Sigmoid colon (tissue), 7 donors: ENCODE measurements around the gene EFCAB8. TPM values are rescaled to one million over a fixed set of nuclear protein-coding genes. Genes with fewer than 3 reads are reported as not detected.

ENCODE experiments used
- DNase-seq: peaks from one replicate; pipeline ENCODE4 v3.0.0-alpha.2; 2019
- H3K27ac ChIP-seq, 4 donors: fragments of 200-600 bp; sonication (generic); one replicate each; pipeline ENCODE4 v1.5.1; 2016 to 2019; ENCODE audit warnings: mild to moderate bottlenecking in 1 of 4
- H3K27me3 ChIP-seq, 3 donors: fragments of 200-600 bp; sonication (generic); one replicate each; pipeline ENCODE4 v1.5.1; 2019; ENCODE audit warnings: mild to moderate bottlenecking in 1 of 3
- H3K36me3 ChIP-seq, 4 donors: fragments of 200-600 bp; sonication (generic); one replicate each; pipeline ENCODE4 v1.5.1; 2016 to 2019
- H3K4me1 ChIP-seq, 4 donors: fragments of 200-600 bp; sonication (generic); one replicate each; pipeline ENCODE4 v1.5.1; 2017 to 2019
- H3K4me3 ChIP-seq, 4 donors: fragments of 200-600 bp; sonication (generic); one replicate each; pipeline ENCODE4 v1.5.1; 2017 to 2019; ENCODE audit warnings: mild to moderate bottlenecking in 2 of 4, moderate library complexity in 1 of 4
- H3K9me3 ChIP-seq, 4 donors: fragments of 200-600 bp in 3 of 4; sonication (generic) in 3 of 4; one replicate each; pipeline versions ENCODE4 v1.5.1 to v1.6.1; 2013 to 2019
- EP300 ChIP-seq, 4 donors: sonication (generic); formaldehyde crosslinking; IDR thresholded peaks; one replicate each; pipeline ENCODE4 v1.6.1; 2017; ENCODE audit warnings: antibody characterized with exemption in 4 of 4
- POLR2A ChIP-seq, 2 donors: fragments of 450-650 bp; IDR thresholded peaks; one replicate each; pipeline ENCODE4 v1.6.1; 2016; ENCODE audit warnings: antibody characterized with exemption in 2 of 2, mild to moderate bottlenecking in 2 of 2, moderate library complexity in 2 of 2
- POLR2AphosphoS5 ChIP-seq, 4 donors: sonication (generic); formaldehyde crosslinking; IDR thresholded peaks; one replicate each; pipeline ENCODE4 v1.6.1; 2017; ENCODE audit warnings: antibody characterized with exemption in 4 of 4
- WGBS, 2 donors: extraction: QIAGEN DNeasy Blood & Tissue Kit; methylation state at CpG; one replicate each; pipeline ENCODE4 v1.1.7; 2013; 5-methylcytosine and 5-hydroxymethylcytosine counted together
- intact Hi-C: fragments of 100-400 bp; cut with DNase I; formaldehyde crosslinking; loops from one replicate; pipeline ENCODE4 v1.15.1; 2023
- polyA plus RNA-seq, 3 donors: library from polyadenylated mRNA; stranded (reverse); fragments of 200-250 nt; gene quantifications; one replicate each; pipeline ENCODE4 v1.2.3, GENCODE V29; 2013
- total RNA-seq, 4 donors: library from RNA; depleted of rRNA; stranded (reverse); fragments of >200 nt; gene quantifications; one replicate each; pipeline ENCODE4 v1.1.0, GENCODE V29; 2016
- TF ChIP-seq, protein P1 (sequence below), 4 experiments: fragments of 450-650 bp in 3 of 4; fragments of 200-600 bp in 1 of 4; IDR thresholded peaks; one replicate each; pipeline ENCODE4 v1.5.1; 2016 to 2019; ENCODE audit warnings: antibody characterized with exemption in 4 of 4, mild to moderate bottlenecking in 3 of 4, moderate library complexity in 2 of 4
- donor health status: healthy with polysubstance abuse.
- donor health status: Bipolar disorder and iron deficiency.
- donor health status: healthy.

EFCAB8 gene
- total and polyA plus RNA-seq, 7 donors: 0.06 to 0.83 (median 0.60) TPM; not detected in 3

DNA sequence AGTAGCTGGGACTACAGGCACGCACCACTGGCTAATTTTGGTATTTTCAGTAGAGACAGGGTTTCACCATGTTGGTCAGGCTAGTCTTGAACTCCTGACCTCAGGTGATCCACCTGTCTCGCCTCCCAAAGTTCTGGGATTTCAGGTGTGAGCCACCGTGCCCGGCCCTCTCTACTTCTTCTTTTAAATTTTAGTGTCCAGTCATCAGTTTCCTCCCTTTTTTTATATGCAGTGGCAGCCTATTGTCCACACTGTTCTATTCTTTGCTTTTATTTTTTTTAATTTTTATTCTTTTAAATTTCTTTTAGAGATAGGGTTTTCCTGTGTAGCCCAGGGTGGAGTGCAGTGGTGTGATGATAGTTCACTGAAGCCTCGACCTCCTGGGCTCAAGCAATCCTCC is 12.3 kb downstream of the EFCAB8 start:
- TF ChIP-seq, protein P1, sequence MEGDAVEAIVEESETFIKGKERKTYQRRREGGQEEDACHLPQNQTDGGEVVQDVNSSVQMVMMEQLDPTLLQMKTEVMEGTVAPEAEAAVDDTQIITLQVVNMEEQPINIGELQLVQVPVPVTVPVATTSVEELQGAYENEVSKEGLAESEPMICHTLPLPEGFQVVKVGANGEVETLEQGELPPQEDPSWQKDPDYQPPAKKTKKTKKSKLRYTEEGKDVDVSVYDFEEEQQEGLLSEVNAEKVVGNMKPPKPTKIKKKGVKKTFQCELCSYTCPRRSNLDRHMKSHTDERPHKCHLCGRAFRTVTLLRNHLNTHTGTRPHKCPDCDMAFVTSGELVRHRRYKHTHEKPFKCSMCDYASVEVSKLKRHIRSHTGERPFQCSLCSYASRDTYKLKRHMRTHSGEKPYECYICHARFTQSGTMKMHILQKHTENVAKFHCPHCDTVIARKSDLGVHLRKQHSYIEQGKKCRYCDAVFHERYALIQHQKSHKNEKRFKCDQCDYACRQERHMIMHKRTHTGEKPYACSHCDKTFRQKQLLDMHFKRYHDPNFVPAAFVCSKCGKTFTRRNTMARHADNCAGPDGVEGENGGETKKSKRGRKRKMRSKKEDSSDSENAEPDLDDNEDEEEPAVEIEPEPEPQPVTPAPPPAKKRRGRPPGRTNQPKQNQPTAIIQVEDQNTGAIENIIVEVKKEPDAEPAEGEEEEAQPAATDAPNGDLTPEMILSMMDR (IDR thresholded peaks at IDR 0.05): no peak
- no peak for TF ChIP-seq POLR2A (IDR thresholded peaks at IDR 0.05)
- no peak for TF ChIP-seq POLR2AphosphoS5 (IDR thresholded peaks at IDR 0.05)
- no peak for TF ChIP-seq EP300 (IDR thresholded peaks at IDR 0.05)
- 84 to 88% methylated on average over 5 of the region's 5 CpGs for whole genome bisulfite sequencing, 2 donors
- no peaks in the 10 kb centered on the region for H3K36me3 ChIP-seq
- no peaks in the 10 kb centered on the region for H3K4me1 ChIP-seq
- no peak overlapping the region for H3K4me3 ChIP-seq
- no peaks in the 10 kb centered on the region for H3K27me3 ChIP-seq
- DNase-seq: no peak
- intact Hi-C loops: no loop called here
- no peaks in the 10 kb centered on the region for H3K9me3 ChIP-seq
- no peak overlapping the region for H3K27ac ChIP-seq

- H3K9me3 ChIP-seq: no peaks in the 10 kb centered on the region
- H3K27me3 ChIP-seq: no peaks in the 10 kb centered on the region
- no peaks in the 10 kb centered on the region for H3K4me1 ChIP-seq
- intact Hi-C loops: no loop called here
- H3K27ac ChIP-seq: no peak overlapping the region
- peak; percentile 21 for DNase-seq
- H3K36me3 ChIP-seq: no peaks in the 10 kb centered on the region
- no peak overlapping the region for H3K4me3 ChIP-seq
- WGBS, 2 donors: 67 to 70% methylated on average over 4 of the region's 4 CpGs
- TF ChIP-seq EP300 (IDR thresholded peaks at IDR 0.05) (no peak), POLR2A (IDR thresholded peaks at IDR 0.05) (no peak), POLR2AphosphoS5 (IDR thresholded peaks at IDR 0.05) (no peak)
- TF ChIP-seq, protein P1 (IDR thresholded peaks at IDR 0.05): no peak
These were observed 13.0 kb downstream of the EFCAB8 start for GRCh38 chr20:32871627-32872160.

DNA sequence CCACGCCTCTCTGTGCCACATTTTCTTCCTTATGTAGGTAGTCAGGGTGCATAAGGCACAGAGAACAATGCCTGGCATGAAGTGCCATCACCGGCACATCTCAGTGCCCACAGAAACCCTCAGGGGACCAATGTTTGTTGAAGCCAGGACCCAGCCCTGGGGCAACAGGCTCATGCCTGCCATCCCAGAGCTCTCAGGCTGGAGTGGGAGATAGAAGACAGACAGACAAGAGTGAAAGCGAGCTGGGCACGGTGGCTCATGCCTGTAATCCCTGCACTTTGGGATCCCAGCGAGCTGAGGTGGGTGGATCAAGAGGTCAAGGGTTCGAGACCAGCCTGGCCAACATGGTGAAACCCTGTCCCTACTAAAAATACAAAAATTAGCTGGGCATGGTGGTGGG is 13.5 kb downstream of the EFCAB8 start:
- H3K4me3 ChIP-seq: no peak overlapping the region

GRCh38 chr20:32875673-32876072 is 16.9 kb downstream of the EFCAB8 start:
- DNase-seq: no peak
- Histone ChIP-seq H3K36me3 (no peaks in the 10 kb centered on the region), H3K27ac (no peak overlapping the region), H3K4me1 (peaks cover 0 to 21% (median 9%) of the 10 kb centered on the region in 4 donors), H3K4me3 (no peak overlapping the region), H3K9me3 (no peaks in the 10 kb centered on the region), H3K27me3 (no peaks in the 10 kb centered on the region)
- intact Hi-C loops: loop anchor here (5.0 kb wide), 1 partner anchor 53 kb away; no protein-coding TSS in a partner anchor
- WGBS, 2 donors: 95 to 96% methylated on average over 9 of the region's 9 CpGs
- no peak for TF ChIP-seq EP300 (IDR thresholded peaks at IDR 0.05)
- TF ChIP-seq POLR2A (IDR thresholded peaks at IDR 0.05): no peak
- no peak for TF ChIP-seq POLR2AphosphoS5 (IDR thresholded peaks at IDR 0.05)
- TF ChIP-seq, protein P1 (IDR thresholded peaks at IDR 0.05): no peak

More for the DNA sequence above, 13.5 kb downstream of the EFCAB8 start:
- H3K27ac ChIP-seq: no peak overlapping the region
- 74 to 80% methylated on average over 6 of the region's 6 CpGs for WGBS, 2 donors
- no peaks in the 10 kb centered on the region for H3K36me3 ChIP-seq
- peaks cover 0 to 5% (median under 1%) of the 10 kb centered on the region in 4 donors for H3K4me1 ChIP-seq
- TF ChIP-seq POLR2AphosphoS5 (IDR thresholded peaks at IDR 0.05): no peak
- TF ChIP-seq POLR2A (IDR thresholded peaks at IDR 0.05): no peak
- TF ChIP-seq, protein P1 (IDR thresholded peaks at IDR 0.05): no peak
- no peak for TF ChIP-seq EP300 (IDR thresholded peaks at IDR 0.05)
- DNase-seq: peak; percentile 37
- no peaks in the 10 kb centered on the region for H3K9me3 ChIP-seq
- intact Hi-C loops: no loop called here
- H3K27me3 ChIP-seq: no peaks in the 10 kb centered on the region

- WGBS, 2 donors: 84 to 87% methylated on average over 5 of the region's 5 CpGs
- no peak overlapping the region for H3K4me3 ChIP-seq
- peak; percentile 79 for DNase-seq
- TF ChIP-seq POLR2AphosphoS5 (IDR thresholded peaks at IDR 0.05) (peak in 1 of 4 donors; percentile 27), EP300 (IDR thresholded peaks at IDR 0.05) (no peak)
- no peaks in the 10 kb centered on the region for H3K9me3 ChIP-seq
- no peaks in the 10 kb centered on the region for H3K27me3 ChIP-seq
- intact Hi-C loops: loop anchor here (5.0 kb wide), 1 partner anchor 55 kb away; no protein-coding TSS in a partner anchor
- no peaks in the 10 kb centered on the region for H3K36me3 ChIP-seq
- peaks cover 0 to 21% (median 9%) of the 10 kb centered on the region in 4 donors for H3K4me1 ChIP-seq
- peak overlapping the region in 3 of 4 donors; percentile 63 to 77 (median 72) for H3K27ac ChIP-seq
These were observed 18.8 kb downstream of the EFCAB8 start for GRCh38 chr20:32877507-32877906.
